Stomach (tissue), 9 donors: Measurements from ENCODE around the gene RBM19. TPM values are rescaled to one million over a fixed set of nuclear protein-coding genes. Genes with fewer than 3 reads are reported as not detected.

ENCODE experiments used
- DNase-seq, 2 donors: peaks; one replicate each; pipeline versions ENCODE4 v3.0.0 to v3.0.0-alpha.2; 2013 to 2019
- H3K27ac ChIP-seq, 5 donors: fragments of 200-600 bp in 4 of 5; sonication (generic) in 4 of 5; one replicate each; pipeline ENCODE4 v1.5.1; 2013 to 2019; ENCODE audit warnings: mild to moderate bottlenecking in 1 of 5, moderate library complexity in 1 of 5
- H3K27me3 ChIP-seq, 3 donors: fragments of 200-600 bp; sonication (generic); one replicate each; pipeline ENCODE4 v1.5.1; 2017 to 2019; ENCODE audit warnings: mixed run types in 1 of 3
- H3K36me3 ChIP-seq, 4 donors: fragments of 200-600 bp; sonication (generic); 1 replicate in 3 of 4; 2 replicates in 1 of 4; pipeline ENCODE4 v1.5.1; 2016 to 2019
- H3K4me1 ChIP-seq, 4 donors: fragments of 200-600 bp; sonication (generic); one replicate each; pipeline ENCODE4 v1.5.1; 2016 to 2019
- H3K4me3 ChIP-seq, 4 donors: fragments of 200-600 bp; sonication (generic) in 3 of 4; one replicate each; pipeline ENCODE4 v1.5.1; 2016 to 2019; ENCODE audit warnings: mild to moderate bottlenecking in 1 of 4
- H3K9me3 ChIP-seq, 4 donors: fragments of 200-600 bp; sonication (generic); one replicate each; pipeline ENCODE4 v1.5.1; 2016 to 2019
- CTCF ChIP-seq, 7 experiments: fragments of 450-650 bp in 4 of 7; fragments of 200-600 bp in 3 of 7; sonication (generic) in 3 of 7; IDR thresholded peaks; one replicate each; pipeline ENCODE4 v1.5.1; 2016 to 2019; ENCODE audit warnings: antibody characterized with exemption in 7 of 7, control low read depth in 2 of 7, mild to moderate bottlenecking in 1 of 7
- EP300 ChIP-seq: sonication (generic); formaldehyde crosslinking; IDR thresholded peaks from one replicate; pipeline ENCODE4 v1.6.1; 2017; ENCODE audit warnings: antibody characterized with exemption
- POLR2A ChIP-seq, 4 donors: fragments of 450-650 bp; IDR thresholded peaks; one replicate each; pipeline ENCODE4 v1.6.1; 2016; ENCODE audit warnings: antibody characterized with exemption in 4 of 4, control low read depth in 2 of 4, mild to moderate bottlenecking in 1 of 4, moderate library complexity in 1 of 4
- POLR2AphosphoS5 ChIP-seq, 3 donors: sonication (generic); formaldehyde crosslinking; IDR thresholded peaks; one replicate each; pipeline ENCODE4 v1.6.1; 2016; ENCODE audit warnings: antibody characterized with exemption in 3 of 3
- WGBS, 5 donors: extraction: QIAGEN DNeasy Blood & Tissue Kit in 3 of 5; methylation state at CpG; one replicate each; pipeline versions ENCODE4 v1.1.5 to v1.1.7; 2013 to 2018; 5-methylcytosine and 5-hydroxymethylcytosine counted together
- intact Hi-C: fragments of 100-400 bp; cut with DNase I; formaldehyde crosslinking; loops from one replicate; pipeline ENCODE4 v1.15.1; 2023; ENCODE audit warnings: low total_unique reads
- polyA plus RNA-seq, 3 donors: library from polyadenylated mRNA; stranded (reverse); fragments of 200-250 nt; gene quantifications; one replicate each; pipeline ENCODE4 v1.2.3, GENCODE V29; 2013
- total RNA-seq, 5 donors: library from RNA; depleted of rRNA; stranded (reverse); fragments of >200 nt; gene quantifications; one replicate each; pipeline versions ENCODE4 v1.1.0 to v1.2.3, GENCODE V29; 2014 to 2016
- donor health status: healthy with polysubstance abuse.
- donor health status: Bipolar disorder and iron deficiency.
- donor health status: healthy.

Gene RBM19
- total and polyA plus RNA-seq, 8 donors = 8.1 to 109 (median 27.3) TPM

GRCh38 chr12:113823816-113824215 lies 142.3 kb downstream of the RBM19 start:
- Histone ChIP-seq H3K4me3 (no peak overlapping the region), H3K9me3 (no peaks in the 10 kb centered on the region), H3K27me3 (no peaks in the 10 kb centered on the region), H3K27ac (no peak overlapping the region), H3K36me3 (peaks cover 10 to 55% (median 33%) of the 10 kb centered on the region in 4 donors), H3K4me1 (no peaks in the 10 kb centered on the region)
- no peak for DNase-seq
- no peak for TF ChIP-seq POLR2AphosphoS5 (IDR thresholded peaks at IDR 0.05)
- no peak for TF ChIP-seq POLR2A (IDR thresholded peaks at IDR 0.05)
- no peak for TF ChIP-seq EP300
- TF ChIP-seq CTCF (IDR thresholded peaks at IDR 0.05) = no peak
- 84 to 92% (median 91%) methylated on average over 5 of the region's 5 CpGs for WGBS, 5 donors
- intact Hi-C loops = no loop called here

- Histone ChIP-seq H3K4me1 (no peaks in the 10 kb centered on the region), H3K27ac (no peak overlapping the region), H3K9me3 (no peaks in the 10 kb centered on the region), H3K4me3 (no peak overlapping the region), H3K27me3 (no peaks in the 10 kb centered on the region), H3K36me3 (peaks cover 10 to 55% (median 33%) of the 10 kb centered on the region in 4 donors)
- no peak for DNase-seq
- no peak for TF ChIP-seq POLR2AphosphoS5 (IDR thresholded peaks at IDR 0.05)
- TF ChIP-seq POLR2A (IDR thresholded peaks at IDR 0.05) = no peak
- TF ChIP-seq CTCF (IDR thresholded peaks at IDR 0.05) = no peak
- TF ChIP-seq EP300 = no peak
- intact Hi-C loops = no loop called here
- 64 to 78% (median 74%) methylated on average over 12 to 16 of the region's 16 CpGs for WGBS, 5 donors
Observed at GRCh38 chr12:113823016-113823415, 143.1 kb downstream of the RBM19 start.

GRCh38 chr12:113820842-113821241 lies 145.3 kb downstream of the RBM19 start:
- WGBS, 5 donors = 97 to 98% (median 97%) methylated on average over 6 to 8 of the region's 8 CpGs
- Histone ChIP-seq H3K4me1 (no peaks in the 10 kb centered on the region), H3K4me3 (no peak overlapping the region), H3K9me3 (no peaks in the 10 kb centered on the region), H3K27ac (no peak overlapping the region), H3K27me3 (no peaks in the 10 kb centered on the region), H3K36me3 (peaks cover 10 to 73% (median 51%) of the 10 kb centered on the region in 4 donors)
- no peak for TF ChIP-seq POLR2AphosphoS5 (IDR thresholded peaks at IDR 0.05)
- no peak for DNase-seq
- intact Hi-C loops = no loop called here

GRCh38 chr12:113820309-113820708 lies 145.8 kb downstream of the RBM19 start:
- Histone ChIP-seq H3K4me3 (no peak overlapping the region), H3K36me3 (peaks cover 10 to 73% (median 53%) of the 10 kb centered on the region in 4 donors), H3K27me3 (no peaks in the 10 kb centered on the region), H3K9me3 (no peaks in the 10 kb centered on the region), H3K4me1 (no peaks in the 10 kb centered on the region), H3K27ac (no peak overlapping the region)
- intact Hi-C loops = no loop called here
- TF ChIP-seq EP300 = no peak
- TF ChIP-seq POLR2A (IDR thresholded peaks at IDR 0.05) = no peak
- no peak for TF ChIP-seq POLR2AphosphoS5 (IDR thresholded peaks at IDR 0.05)
- TF ChIP-seq CTCF (IDR thresholded peaks at IDR 0.05) = no peak
- DNase-seq = no peak
- WGBS, 5 donors = 88 to 90% (median 90%) methylated on average over 15 of the region's 15 CpGs

- H3K27me3 ChIP-seq = no peaks in the 10 kb centered on the region
- DNase-seq = no peak
- no peaks in the 10 kb centered on the region for H3K9me3 ChIP-seq
- intact Hi-C loops = no loop called here
- TF ChIP-seq POLR2AphosphoS5 (IDR thresholded peaks at IDR 0.05) = no peak
- TF ChIP-seq POLR2A (IDR thresholded peaks at IDR 0.05) = no peak
- TF ChIP-seq CTCF (IDR thresholded peaks at IDR 0.05) = no peak
- TF ChIP-seq EP300 = no peak
- H3K36me3 ChIP-seq = peaks cover 10 to 73% (median 53%) of the 10 kb centered on the region in 4 donors
- no peak overlapping the region for H3K4me3 ChIP-seq
- H3K27ac ChIP-seq = no peak overlapping the region
- H3K4me1 ChIP-seq = no peaks in the 10 kb centered on the region
- WGBS, 5 donors = 88 to 95% (median 91%) methylated on average over 9 to 10 of the region's 10 CpGs
Observed at GRCh38 chr12:113819495-113819894, 146.6 kb downstream of the RBM19 start.
